Measurements from ENCODE around the gene EXD3.
"Not testable (repeated sequence)": the region's sequence is repeated elsewhere in the genome, so short reads cannot be mapped to it uniquely, and the experiment has no call there.

EXD3 gene

GRCh38 chr9:137383081-137383783, 39.7 kb downstream of the EXD3 start:
- no peak for DNase-seq (ENCODE audit: extremely low read depth in 1 of 2, low read depth in 1 of 2)

- DNase-seq (ENCODE audit: extremely low read depth in 1 of 2, low read depth in 1 of 2) = no peak
Observed at GRCh38 chr9:137382444-137383080, 40.4 kb downstream of the EXD3 start.

- no peak for DNase-seq (ENCODE audit: extremely low read depth in 1 of 2, low read depth in 1 of 2)
Observed at GRCh38 chr9:137381501-137382443, 41.2 kb downstream of the EXD3 start.

GRCh38 chr9:137380606-137381005, 42.4 kb downstream of the EXD3 start:
- no peak for DNase-seq (ENCODE audit: extremely low read depth in 1 of 2, low read depth in 1 of 2)

GRCh38 chr9:137380171-137380570, 42.8 kb downstream of the EXD3 start:
- no peak for DNase-seq (ENCODE audit: extremely low read depth in 1 of 2, low read depth in 1 of 2)

GRCh38 chr9:137379761-137380161, 43.2 kb downstream of the EXD3 start:
- no peak for DNase-seq (ENCODE audit: extremely low read depth in 1 of 2, low read depth in 1 of 2)

- not testable (repeated sequence) for DNase-seq (ENCODE audit: extremely low read depth in 1 of 2, low read depth in 1 of 2)
Observed at GRCh38 chr9:137378688-137379410, 44.1 kb downstream of the EXD3 start.

- DNase-seq (ENCODE audit: extremely low read depth in 1 of 2, low read depth in 1 of 2) = no peak
Observed at GRCh38 chr9:137376386-137376785, 46.6 kb downstream of the EXD3 start.

- DNase-seq (ENCODE audit: extremely low read depth in 1 of 2, low read depth in 1 of 2) = no peak
Observed at GRCh38 chr9:137375321-137376058, 47.5 kb downstream of the EXD3 start.

- no peak for DNase-seq (ENCODE audit: extremely low read depth in 1 of 2, low read depth in 1 of 2)
Observed at GRCh38 chr9:137374131-137374845, 48.7 kb downstream of the EXD3 start.

GRCh38 chr9:137373611-137373980, 49.4 kb downstream of the EXD3 start:
- DNase-seq (ENCODE audit: extremely low read depth in 1 of 2, low read depth in 1 of 2) = no peak

GRCh38 chr9:137372693-137373610, 50.0 kb downstream of the EXD3 start:
- no peak for DNase-seq (ENCODE audit: extremely low read depth in 1 of 2, low read depth in 1 of 2)

- DNase-seq (ENCODE audit: extremely low read depth in 1 of 2, low read depth in 1 of 2) = no peak
Observed at GRCh38 chr9:137371946-137372651, 50.9 kb downstream of the EXD3 start.

- no peak for DNase-seq (ENCODE audit: extremely low read depth in 1 of 2, low read depth in 1 of 2)
Observed at GRCh38 chr9:137371521-137371941, 51.4 kb downstream of the EXD3 start.

- no peak for DNase-seq (ENCODE audit: extremely low read depth in 1 of 2, low read depth in 1 of 2)
Observed at GRCh38 chr9:137370865-137371520, 52.0 kb downstream of the EXD3 start.

GRCh38 chr9:137369911-137370764, 52.8 kb downstream of the EXD3 start:
- no peak for DNase-seq (ENCODE audit: extremely low read depth in 1 of 2, low read depth in 1 of 2)

All from activated CD8-positive, alpha-beta memory T cell treated with anti-CD3 and anti-CD28 coated beads for 1 hour (primary cell).